Esophagus squamous epithelium (tissue), 5 donors: ENCODE data around the gene TMUB1. TPM values are rescaled to one million over a fixed set of nuclear protein-coding genes. Genes with fewer than 3 reads are reported as not detected.

Source experiments
- DNase-seq: peaks from one replicate; lab custom pipeline; 2025; lab: John Stamatoyannopoulos, UW
- H3K27ac ChIP-seq, 4 donors: fragments of 200-600 bp; sonication (generic); one replicate each; pipeline ENCODE4 v1.5.1; 2016 to 2019; ENCODE audit warnings: mild to moderate bottlenecking in 1 of 4
- H3K27me3 ChIP-seq, 4 donors: fragments of 200-600 bp; sonication (generic); 1 replicate in 3 of 4; 2 replicates in 1 of 4; pipeline versions ENCODE4 v1.5.1 to v1.6.0; 2017 to 2021; ENCODE audit warnings: antibody characterized with exemption in 1 of 4
- H3K36me3 ChIP-seq, 3 donors: fragments of 200-600 bp; sonication (generic); one replicate each; pipeline ENCODE4 v1.5.1; 2016 to 2019
- H3K4me1 ChIP-seq, 3 donors: fragments of 200-600 bp; sonication (generic); one replicate each; pipeline ENCODE4 v1.5.1; 2017 to 2019
- H3K4me3 ChIP-seq, 4 donors: fragments of 200-600 bp; sonication (generic); 1 replicate in 3 of 4; 2 replicates in 1 of 4; pipeline ENCODE4 v1.5.1; 2016 to 2019; ENCODE audit warnings: mild to moderate bottlenecking in 2 of 4, moderate library complexity in 1 of 4
- H3K9me3 ChIP-seq, 3 donors: fragments of 200-600 bp; sonication (generic); one replicate each; pipeline ENCODE4 v1.5.1; 2016 to 2019
- POLR2A ChIP-seq, 4 donors: fragments of 450-650 bp; IDR thresholded peaks; one replicate each; pipeline ENCODE4 v1.6.1; 2017; ENCODE audit warnings: antibody characterized with exemption in 4 of 4, mild to moderate bottlenecking in 4 of 4, moderate library complexity in 3 of 4
- WGBS, 2 donors: methylation state at CpG; one replicate each; pipeline ENCODE4 v1.1.5; 2018; 5-methylcytosine and 5-hydroxymethylcytosine counted together
- intact Hi-C: fragments of 100-400 bp; cut with DNase I; formaldehyde crosslinking; loops from one replicate; pipeline ENCODE4 v1.15.0; 2022
- total RNA-seq, 4 donors: library from RNA; depleted of rRNA; stranded (reverse); fragments of >200 nt; gene quantifications; one replicate each; pipeline ENCODE4 v1.1.0, GENCODE V29; 2016
- TF ChIP-seq, protein P1 (sequence below), 6 experiments: fragments of 450-650 bp in 4 of 6; fragments of 200-600 bp in 2 of 6; sonication (generic) in 2 of 6; IDR thresholded peaks; one replicate each; pipeline ENCODE4 v1.5.1; 2016 to 2019; ENCODE audit warnings: antibody characterized with exemption in 6 of 6, mild to moderate bottlenecking in 4 of 6, moderate library complexity in 4 of 6
- donor health status: DM: yes; HTN: yes; CAD: no.

TMUB1 gene
- total RNA-seq, 4 donors from 2014 or later, result 28.4 to 51.0 (median 35.2) TPM

DNA sequence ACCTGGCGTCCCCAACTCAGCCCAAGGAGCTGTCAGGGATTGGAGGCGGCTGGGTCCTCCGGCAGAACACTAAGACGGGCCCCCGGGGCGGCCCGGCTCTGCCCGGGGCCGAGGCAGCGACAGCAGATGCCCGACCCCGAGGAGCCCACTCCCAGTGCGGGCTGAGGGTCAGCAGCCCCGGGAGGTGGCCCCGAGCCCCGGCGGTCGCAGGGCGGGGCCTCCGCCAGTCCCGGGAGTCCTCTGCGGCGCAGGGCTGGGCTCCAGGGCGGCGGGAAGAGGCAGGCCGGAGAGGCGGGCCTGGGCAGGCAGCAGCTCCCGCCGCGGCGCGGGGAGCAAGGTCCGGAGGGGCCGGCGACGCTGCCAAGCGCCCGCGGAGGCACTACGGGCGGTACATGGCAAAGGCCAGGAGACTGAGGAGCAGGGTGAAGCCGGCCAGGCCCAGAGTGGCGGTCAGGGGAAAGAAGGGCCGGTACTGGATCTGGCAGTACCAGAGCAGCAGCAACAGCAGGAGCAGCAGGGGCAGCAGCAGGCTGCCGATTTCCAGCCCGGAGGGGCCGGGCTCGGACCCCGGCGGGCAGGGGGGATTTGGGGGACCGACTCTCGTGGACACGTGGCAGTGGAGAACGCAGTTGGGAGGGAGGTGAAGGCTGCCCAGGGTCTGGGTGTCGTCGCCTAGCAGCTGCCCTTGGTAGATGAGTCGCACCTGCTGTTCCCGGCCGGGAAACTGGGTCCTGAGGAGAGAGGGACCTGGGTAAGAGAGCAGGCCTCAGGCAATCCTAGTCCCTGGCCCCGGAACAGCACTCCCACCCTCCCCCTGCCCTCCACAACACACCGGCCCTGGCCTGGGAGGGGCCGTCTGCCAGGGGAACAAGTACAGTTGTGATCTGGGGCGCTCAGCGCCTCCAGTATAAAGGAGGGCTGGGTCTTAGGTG is 1.9 kb downstream of the TMUB1 start:
- Histone ChIP-seq H3K9me3 (no peaks in the 10 kb centered on the region), H3K27ac (peak overlapping the region; percentile 91 to 97 (median 94)), H3K4me1 (peaks cover 38 to 78% (median 46%) of the 10 kb centered on the region in 3 donors), H3K36me3 (peaks cover 0 to 32% (median 7%) of the 10 kb centered on the region in 3 donors), H3K4me3 (peak overlapping the region; percentile 62 to 96 (median 84)), H3K27me3 (no peaks in the 10 kb centered on the region)
- DNase-seq, result no peak
- TF ChIP-seq, protein P1, sequence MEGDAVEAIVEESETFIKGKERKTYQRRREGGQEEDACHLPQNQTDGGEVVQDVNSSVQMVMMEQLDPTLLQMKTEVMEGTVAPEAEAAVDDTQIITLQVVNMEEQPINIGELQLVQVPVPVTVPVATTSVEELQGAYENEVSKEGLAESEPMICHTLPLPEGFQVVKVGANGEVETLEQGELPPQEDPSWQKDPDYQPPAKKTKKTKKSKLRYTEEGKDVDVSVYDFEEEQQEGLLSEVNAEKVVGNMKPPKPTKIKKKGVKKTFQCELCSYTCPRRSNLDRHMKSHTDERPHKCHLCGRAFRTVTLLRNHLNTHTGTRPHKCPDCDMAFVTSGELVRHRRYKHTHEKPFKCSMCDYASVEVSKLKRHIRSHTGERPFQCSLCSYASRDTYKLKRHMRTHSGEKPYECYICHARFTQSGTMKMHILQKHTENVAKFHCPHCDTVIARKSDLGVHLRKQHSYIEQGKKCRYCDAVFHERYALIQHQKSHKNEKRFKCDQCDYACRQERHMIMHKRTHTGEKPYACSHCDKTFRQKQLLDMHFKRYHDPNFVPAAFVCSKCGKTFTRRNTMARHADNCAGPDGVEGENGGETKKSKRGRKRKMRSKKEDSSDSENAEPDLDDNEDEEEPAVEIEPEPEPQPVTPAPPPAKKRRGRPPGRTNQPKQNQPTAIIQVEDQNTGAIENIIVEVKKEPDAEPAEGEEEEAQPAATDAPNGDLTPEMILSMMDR (IDR thresholded peaks at IDR 0.05), result no peak
- no peak for TF ChIP-seq POLR2A (IDR thresholded peaks at IDR 0.05)
- intact Hi-C loops, result no loop called here
- 50 to 63% methylated on average over 3 to 15 of the region's 64 CpGs for WGBS, 2 donors

DNA sequence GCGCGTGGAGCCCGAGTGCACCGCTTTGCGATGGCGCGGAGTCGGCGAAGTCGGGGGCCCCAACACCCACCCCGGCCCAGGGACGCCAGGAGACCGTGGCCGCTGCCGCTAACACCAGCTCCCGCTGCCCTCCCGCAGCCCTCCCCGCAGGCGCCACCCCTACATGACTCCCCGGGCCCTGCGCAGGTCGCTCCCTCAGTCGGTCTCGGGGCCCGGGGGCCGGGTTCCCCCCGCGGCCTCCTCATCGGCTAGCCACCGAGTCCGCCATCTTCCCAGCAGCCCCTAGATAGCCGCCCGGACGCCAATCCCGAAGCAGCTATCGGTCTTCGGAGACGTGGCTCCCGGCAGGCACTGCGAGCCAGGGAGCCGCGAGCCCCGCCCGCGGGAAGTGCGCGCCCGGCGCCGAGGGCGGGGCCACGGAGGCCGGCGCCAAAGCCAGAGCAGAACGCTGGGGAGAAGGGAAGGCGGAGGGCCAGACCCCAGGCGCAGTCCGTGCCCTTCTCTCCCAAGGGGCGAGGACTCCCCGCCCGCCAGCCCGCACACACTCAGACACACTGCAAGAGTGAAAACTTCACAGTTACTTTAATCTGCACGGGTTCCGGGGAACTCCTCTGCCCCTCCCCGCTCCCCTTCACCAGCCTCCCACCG is 2.6 kb downstream of the TMUB1 start, which contains the start of gene FASTK:
Gene FASTK, minus strand, starts transcription at position 288 of the 648 bp plus-strand sequence. Its CDS starts 43 bp downstream, at position 245.
- Histone ChIP-seq H3K4me1 (peaks cover 35 to 74% (median 43%) of the 10 kb centered on the region in 3 donors), H3K4me3 (peak within 1 kb of the TSS; percentile 62 to 96 (median 84)), H3K36me3 (peaks cover 0 to 39% (median 8%) of the 10 kb centered on the region in 3 donors), H3K9me3 (no peaks in the 10 kb centered on the region), H3K27ac (peak within 1 kb of the TSS; percentile 91 to 97 (median 94)), H3K27me3 (no peaks in the 10 kb centered on the region)
- WGBS, 2 donors, result 0% methylated on average over 6 of the region's 66 CpGs; no CpG with 5 or more reads in 1 of the 2 donors
- TF ChIP-seq, protein P1 (IDR thresholded peaks at IDR 0.05), result peak in 1 of 6 experiments; percentile 14
- peak in 3 of 4 donors; percentile 70 to 73 (median 71) for TF ChIP-seq POLR2A (IDR thresholded peaks at IDR 0.05)
- peak; percentile 62 for DNase-seq
- intact Hi-C loops, result no loop called here

DNA sequence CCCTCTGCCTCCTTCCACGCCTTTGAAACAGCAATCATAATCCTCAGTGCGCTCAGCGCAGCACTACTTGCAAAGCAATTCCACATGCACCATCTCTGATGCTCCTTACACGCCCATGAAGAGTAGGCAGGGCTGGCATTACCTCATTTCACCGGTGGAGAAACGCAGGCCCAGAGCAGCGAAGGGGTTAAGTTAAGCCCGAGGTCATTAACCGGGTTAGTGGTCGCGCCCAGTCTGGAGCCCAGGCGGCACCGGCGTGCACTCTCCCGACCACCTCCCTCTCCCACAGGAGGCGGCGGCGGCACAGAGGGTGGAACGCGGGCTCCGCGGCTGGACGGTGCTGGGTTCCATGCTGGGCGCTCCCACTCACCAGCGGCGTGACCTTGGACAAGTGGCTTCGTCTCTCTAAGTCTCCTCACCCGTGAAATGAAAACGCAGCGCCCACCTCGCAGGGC is 3.2 kb downstream of the TMUB1 start:
- Histone ChIP-seq H3K27me3 (no peaks in the 10 kb centered on the region), H3K4me1 (peaks cover 35 to 69% (median 38%) of the 10 kb centered on the region in 3 donors), H3K9me3 (no peaks in the 10 kb centered on the region), H3K27ac (peak overlapping the region; percentile 91 to 97 (median 94)), H3K36me3 (peaks cover 4 to 45% (median 14%) of the 10 kb centered on the region in 3 donors), H3K4me3 (peak overlapping the region; percentile 62 to 96 (median 84))
- 0 to 4% methylated on average over 3 to 5 of the region's 31 CpGs for WGBS, 2 donors
- intact Hi-C loops, result no loop called here
- TF ChIP-seq, protein P1 (IDR thresholded peaks at IDR 0.05), result no peak
- no peak for TF ChIP-seq POLR2A (IDR thresholded peaks at IDR 0.05)
- no peak for DNase-seq

DNA sequence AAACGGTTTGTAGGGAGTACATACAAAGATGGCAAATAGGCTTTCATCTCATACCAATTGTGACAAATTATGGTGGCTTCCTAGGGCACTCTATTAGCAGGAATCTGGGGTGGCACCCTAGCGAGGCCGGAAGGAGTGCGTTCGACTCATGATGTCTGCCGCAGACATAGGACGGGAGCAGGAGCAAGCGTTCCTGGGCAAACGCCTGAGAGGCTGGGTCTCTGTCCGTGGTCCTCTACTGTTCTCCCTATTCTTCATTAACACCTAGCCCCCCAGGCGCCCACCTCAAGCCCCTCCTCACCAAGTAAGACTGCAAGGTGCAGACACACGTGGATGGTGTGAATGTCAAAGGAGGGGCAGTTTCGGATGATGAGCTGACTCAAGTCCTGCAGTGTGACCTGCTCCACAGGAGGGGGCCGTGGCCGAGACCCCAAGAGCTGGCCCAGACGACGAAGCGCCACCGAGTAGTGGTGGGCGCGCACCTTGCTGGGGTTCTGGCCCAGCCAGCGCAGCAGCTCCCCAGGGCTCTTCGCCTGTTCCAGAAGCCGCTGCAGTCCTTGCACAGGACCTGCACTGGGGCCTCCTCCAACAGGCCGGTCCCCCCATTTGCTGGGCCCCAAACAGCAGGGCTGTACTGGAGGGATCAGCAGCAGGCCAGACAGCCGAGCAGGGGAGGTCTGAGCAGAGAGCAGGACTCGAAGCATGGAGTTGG is 3.9 kb downstream of the TMUB1 start:
- Histone ChIP-seq H3K36me3 (peaks cover 10 to 52% (median 16%) of the 10 kb centered on the region in 3 donors), H3K27ac (peak overlapping the region; percentile 91 to 97 (median 94)), H3K9me3 (no peaks in the 10 kb centered on the region), H3K4me3 (peak overlapping the region; percentile 62 to 96 (median 84)), H3K27me3 (no peaks in the 10 kb centered on the region), H3K4me1 (peaks cover 35 to 68% (median 38%) of the 10 kb centered on the region in 3 donors)
- TF ChIP-seq, protein P1 (IDR thresholded peaks at IDR 0.05), result no peak
- no peak for TF ChIP-seq POLR2A (IDR thresholded peaks at IDR 0.05)
- no peak for DNase-seq
- intact Hi-C loops, result no loop called here
- whole genome bisulfite sequencing, 2 donors, result 75 to 78% methylated on average over 24 to 25 of the region's 27 CpGs
